Smooth muscle cell (in vitro differentiated cells): ENCODE data around the gene SPATA16. TPM values are rescaled to one million over a fixed set of nuclear protein-coding genes. Genes with fewer than 3 reads are reported as not detected.

Experiments
- DNase-seq: peaks from one replicate; lab custom pipeline; 2025; ENCODE audit not compliant: unreplicated experiment; lab: John Stamatoyannopoulos, UW
- H2AFZ ChIP-seq: fragments of 200-600 bp; sonication (generic); 2 replicates; pipeline ENCODE4 v1.6.0; 2016; ENCODE audit warnings: antibody characterized with exemption, low read depth, mild to moderate bottlenecking
- H3F3A ChIP-seq: fragments of 200-600 bp; sonication (generic); 2 replicates; pipeline ENCODE4 v1.6.0; 2017; ENCODE audit warnings: antibody characterized with exemption, low read depth
- H3K27ac ChIP-seq: fragments of 200-600 bp; sonication (generic); 2 replicates; pipeline ENCODE4 v1.5.1; 2016; ENCODE audit warnings: low read depth, mild to moderate bottlenecking
- H3K27me3 ChIP-seq: fragments of 200-600 bp; sonication (generic); 2 replicates; pipeline ENCODE4 v1.6.1; 2016; ENCODE audit warnings: low read depth, mild to moderate bottlenecking
- H3K36me3 ChIP-seq: fragments of 200-600 bp; sonication (generic); 2 replicates; pipeline ENCODE4 v1.5.1; 2016; ENCODE audit warnings: low read depth
- H3K4me1 ChIP-seq: fragments of 200-600 bp; sonication (generic); 2 replicates; pipeline ENCODE4 v1.5.1; 2016; ENCODE audit warnings: low read depth
- H3K4me2 ChIP-seq: fragments of 200-600 bp; sonication (generic); 2 replicates; pipeline ENCODE4 v1.6.0; 2016; ENCODE audit warnings: mild to moderate bottlenecking
- H3K4me3 ChIP-seq: fragments of 200-600 bp; sonication (generic); 2 replicates; pipeline ENCODE4 v1.5.1; 2016; ENCODE audit warnings: mild to moderate bottlenecking
- H3K79me2 ChIP-seq: fragments of 200-600 bp; sonication (generic); 2 replicates; pipeline ENCODE4 v1.6.0; 2016; ENCODE audit warnings: low read depth, mild to moderate bottlenecking
- H3K9ac ChIP-seq: fragments of 200-600 bp; sonication (generic); 2 replicates; pipeline ENCODE4 v1.6.0; 2016; ENCODE audit warnings: low read depth
- H3K9me3 ChIP-seq: fragments of 200-600 bp; sonication (generic); replicated peaks from 2 replicates; pipeline ENCODE4 v1.5.1; 2016; ENCODE audit warnings: low read depth
- H4K20me1 ChIP-seq: fragments of 200-600 bp; sonication (generic); 2 replicates; pipeline ENCODE4 v1.6.0; 2016; ENCODE audit warnings: low read depth
- CTCF ChIP-seq: fragments of 200-600 bp; sonication (generic); IDR thresholded peaks from 2 replicates; pipeline ENCODE4 v1.5.1; 2017; ENCODE audit warnings: borderline replicate concordance, mild to moderate bottlenecking, antibody characterized with exemption; ENCODE audit not compliant: insufficient read depth, poor library complexity, severe bottlenecking
- WGBS: methylation state at CpG from one replicate; pipeline ENCODE4 v1.1.7; 2016; ENCODE audit warnings: low lambda C conversion rate; 5-methylcytosine and 5-hydroxymethylcytosine counted together
- polyA plus RNA-seq: library from polyadenylated mRNA; unstranded; fragments of >200 nt; fragmentation: Nextera tagmentation; extraction: Ambion mirVana; gene quantifications from 2 replicates; pipeline ENCODE4 v1.2.1, GENCODE V29; 2016
- total RNA-seq: library from RNA; depleted of rRNA; stranded (reverse); fragments of >200 nt; gene quantifications from 2 replicates; pipeline ENCODE4 v1.2.3, GENCODE V29; 2014

The SPATA16 gene
- total and polyA plus RNA-seq, 2 experiments from 2014 or later = not detected

DNA sequence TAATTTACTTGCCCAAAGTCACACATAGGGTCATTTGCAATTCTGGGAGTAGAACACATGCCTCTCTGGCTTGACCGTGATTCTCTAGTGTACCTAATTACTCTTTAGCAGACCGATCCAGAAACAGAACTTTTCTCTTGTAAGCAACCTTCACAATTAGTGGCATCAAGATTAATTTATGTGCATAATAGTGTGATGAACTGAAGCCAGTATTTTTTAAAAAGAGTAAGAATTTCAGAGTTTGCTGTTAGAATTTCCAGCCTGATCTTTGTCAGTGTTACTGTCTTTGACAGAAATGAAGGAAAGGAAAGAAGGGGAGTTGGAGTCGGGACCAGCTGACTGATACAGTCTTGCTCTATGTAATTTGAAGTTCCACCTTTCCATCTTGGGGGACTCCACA, 137.1 kb downstream of the SPATA16 start:
- Histone ChIP-seq H3K9me3 (no peaks in the 10 kb centered on the region), H3K27me3 (no peaks in the 10 kb centered on the region), H3F3A (no peaks in the 10 kb centered on the region), H2AFZ (no peak overlapping the region), H3K79me2 (no peaks in the 10 kb centered on the region), H3K27ac (no peak overlapping the region), H4K20me1 (no peaks in the 10 kb centered on the region), H3K36me3 (no peaks in the 10 kb centered on the region), H3K4me3 (no peak overlapping the region), H3K4me1 (no peaks in the 10 kb centered on the region), H3K4me2 (no peak overlapping the region), H3K9ac (no peak overlapping the region)
- no peak for DNase-seq
- no peak for TF ChIP-seq CTCF
- 91% methylated on average over 3 of the region's 3 CpGs for WGBS

DNA sequence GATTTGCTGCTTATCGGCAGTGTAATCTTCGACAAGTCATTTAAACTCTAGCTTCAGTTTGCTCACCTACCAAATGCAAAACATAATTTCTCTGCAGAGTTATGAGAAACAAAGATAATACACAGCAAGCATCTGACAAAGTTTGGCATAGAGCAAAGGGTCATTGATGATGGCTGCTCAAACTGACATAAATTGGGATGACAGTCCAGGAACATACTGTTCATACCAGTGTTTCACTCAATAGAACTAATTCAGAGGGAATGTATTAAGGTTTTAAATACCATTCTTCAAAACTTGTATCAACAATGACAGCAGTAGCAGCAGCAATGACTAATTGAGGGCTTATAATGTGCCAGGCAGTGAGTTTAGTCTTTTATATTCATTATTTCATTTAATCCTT, 137.6 kb downstream of the SPATA16 start:
- WGBS = 93% methylated on average over 2 of the region's 2 CpGs
- no peak for DNase-seq
- Histone ChIP-seq H3K9me3 (no peaks in the 10 kb centered on the region), H3F3A (no peaks in the 10 kb centered on the region), H3K4me1 (no peaks in the 10 kb centered on the region), H3K27ac (no peak overlapping the region), H3K4me3 (no peak overlapping the region), H3K36me3 (no peaks in the 10 kb centered on the region), H3K27me3 (no peaks in the 10 kb centered on the region), H4K20me1 (no peaks in the 10 kb centered on the region), H2AFZ (no peak overlapping the region), H3K4me2 (no peak overlapping the region), H3K79me2 (no peaks in the 10 kb centered on the region), H3K9ac (no peak overlapping the region)
- TF ChIP-seq CTCF = no peak

DNA sequence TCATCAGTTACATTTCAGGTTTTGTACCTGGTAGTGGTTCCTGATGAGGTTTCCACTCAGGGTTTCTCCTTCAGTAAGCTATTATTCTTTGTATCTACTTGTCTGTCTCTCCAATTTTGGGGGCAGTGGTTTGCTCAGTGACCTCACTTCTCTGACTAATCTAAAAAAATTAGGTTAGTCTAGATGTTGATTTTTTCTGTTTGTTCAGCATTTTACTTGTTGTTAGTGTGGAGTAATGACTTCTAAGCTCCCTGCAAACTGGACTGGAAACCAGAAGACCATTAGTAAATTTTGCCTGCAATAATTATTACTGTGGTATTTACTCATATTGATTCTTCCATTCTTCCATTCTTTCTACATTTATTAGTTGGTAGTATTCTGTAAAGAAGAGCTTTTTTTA, 139.4 kb downstream of the SPATA16 start:
- no peak overlapping the region for H3K4me3 ChIP-seq
- no peaks in the 10 kb centered on the region for H3K27me3 ChIP-seq
- no peak overlapping the region for H3K9ac ChIP-seq
- H4K20me1 ChIP-seq = no peaks in the 10 kb centered on the region
- DNase-seq = no peak
- H3F3A ChIP-seq = no peaks in the 10 kb centered on the region
- H3K27ac ChIP-seq = no peak overlapping the region
- no peaks in the 10 kb centered on the region for H3K36me3 ChIP-seq
- H2AFZ ChIP-seq = no peak overlapping the region
- TF ChIP-seq CTCF = no peak
- no peak overlapping the region for H3K4me2 ChIP-seq
- H3K4me1 ChIP-seq = no peaks in the 10 kb centered on the region
- H3K9me3 ChIP-seq = no peaks in the 10 kb centered on the region
- H3K79me2 ChIP-seq = no peaks in the 10 kb centered on the region

DNA sequence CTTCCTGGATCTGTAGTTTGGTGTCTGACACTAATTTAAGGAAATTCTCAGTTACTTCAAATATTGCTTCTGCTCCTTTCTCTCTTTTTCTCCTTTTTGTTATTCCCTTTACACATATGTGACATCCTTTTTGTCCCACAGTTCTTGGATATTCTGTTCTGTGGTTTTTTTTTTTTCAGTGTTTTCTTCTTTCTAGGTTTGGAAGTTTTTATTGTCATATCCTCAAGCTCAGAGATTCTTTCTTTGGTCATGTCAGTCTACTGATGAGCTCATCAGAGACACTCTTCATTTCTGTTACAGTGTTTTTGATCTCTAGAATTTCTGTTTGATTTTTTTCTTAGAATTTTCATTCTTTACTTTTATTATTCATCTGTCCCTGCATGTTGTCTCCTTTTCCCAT, 140.5 kb downstream of the SPATA16 start:
- no peaks in the 10 kb centered on the region for H3K79me2 ChIP-seq
- no peak overlapping the region for H3K4me2 ChIP-seq
- H3K4me1 ChIP-seq = no peaks in the 10 kb centered on the region
- H3K27me3 ChIP-seq = no peaks in the 10 kb centered on the region
- TF ChIP-seq CTCF = no peak
- H3K9me3 ChIP-seq = no peaks in the 10 kb centered on the region
- no peak overlapping the region for H3K9ac ChIP-seq
- no peaks in the 10 kb centered on the region for H4K20me1 ChIP-seq
- no peak overlapping the region for H3K27ac ChIP-seq
- no peak overlapping the region for H3K4me3 ChIP-seq
- DNase-seq = no peak
- H3K36me3 ChIP-seq = no peaks in the 10 kb centered on the region
- H2AFZ ChIP-seq = no peak overlapping the region
- H3F3A ChIP-seq = no peaks in the 10 kb centered on the region
